GM12878 (cell line): ENCODE results near the gene HERPUD1.

Source experiments
- BHLHE40 ChIP-seq, 2 experiments: fragments of 450-650 bp in 1 of 2; IDR thresholded peaks; 2 replicates each; pipeline ENCODE4 v1.6.1; 2011 to 2017; ENCODE audit warnings: low read depth in 2 of 2, borderline replicate concordance in 1 of 2, improper control_type of control experiment in 1 of 2, low read length in 1 of 2, mild to moderate bottlenecking in 1 of 2
- CEBPB ChIP-seq, 2 experiments: fragments of 150-350 bp in 1 of 2; IDR thresholded peaks; 2 replicates each; pipeline ENCODE4 v1.6.1; 2012 to 2014; ENCODE audit warnings: low read depth in 2 of 2, low read length in 2 of 2, borderline replicate concordance in 1 of 2, inconsistent platforms in 1 of 2
- CREB1 ChIP-seq: IDR thresholded peaks from 2 replicates; pipeline ENCODE4 v1.6.1; 2012; ENCODE audit warnings: low read depth, mild to moderate bottlenecking, inconsistent platforms
- HDAC2 ChIP-seq: fragments of 200-600 bp; sonication (generic); IDR thresholded peaks from 2 replicates; pipeline ENCODE4 v1.6.1; 2017
- MEF2A ChIP-seq: IDR thresholded peaks from 2 replicates; pipeline ENCODE4 v1.6.1; 2011; ENCODE audit warnings: low read depth, mild to moderate bottlenecking, low read length, moderate library complexity; ENCODE audit not compliant: insufficient read depth
- MYB ChIP-seq: fragments of 150-350 bp; IDR thresholded peaks from 2 replicates; pipeline ENCODE4 v1.6.1; 2014; ENCODE audit warnings: mild to moderate bottlenecking, low read depth, low read length, borderline replicate concordance
- NFYB ChIP-seq: IDR thresholded peaks from 2 replicates; pipeline ENCODE4 v1.6.1; 2011; ENCODE audit warnings: low read depth, mild to moderate bottlenecking, low read length, improper control_type of control experiment, moderate library complexity; ENCODE audit not compliant: insufficient read depth
- RAD21 ChIP-seq: IDR thresholded peaks from 2 replicates; pipeline ENCODE4 v1.6.1; 2011; ENCODE audit warnings: mild to moderate bottlenecking, low read depth, low read length, moderate library complexity; ENCODE audit not compliant: insufficient read depth
- SREBF1 ChIP-seq: IDR thresholded peaks from 2 replicates; pipeline ENCODE4 v1.6.1; 2012; ENCODE audit warnings: mild to moderate bottlenecking, low read length
- ZNF274 ChIP-seq: IDR thresholded peaks from one replicate; pipeline ENCODE4 v1.8.0; 2011; ENCODE audit not compliant: insufficient read length, insufficient read depth
- TF ChIP-seq, protein P1 (sequence below), 3 experiments: IDR thresholded peaks in 2 of 3; conservative IDR thresholded peaks in 1 of 3; 2 replicates each; pipeline ENCODE4 v1.5.1; 2011; ENCODE audit warnings: low read depth in 3 of 3, low read length in 3 of 3, mild to moderate bottlenecking in 3 of 3, control low read depth in 2 of 3, moderate library complexity in 2 of 3, inconsistent platforms in 1 of 3, mixed read lengths in 1 of 3; ENCODE audit not compliant: control insufficient read depth in 2 of 3, insufficient read depth in 1 of 3; ENCODE audit errors: extremely low read depth in 1 of 3
- TF ChIP-seq, protein P2 (sequence below): fragments of 450-650 bp; IDR thresholded peaks from 2 replicates; pipeline ENCODE4 v1.6.1; 2016; ENCODE audit warnings: mild to moderate bottlenecking
- TF ChIP-seq, protein P3 (sequence below): fragments of 450-650 bp; IDR thresholded peaks from 2 replicates; pipeline ENCODE4 v1.6.1; 2017; ENCODE audit warnings: borderline replicate concordance

- TF ChIP-seq CREB1: no peak
- no peak for TF ChIP-seq ZNF274
- TF ChIP-seq SREBF1: no peak
- TF ChIP-seq, protein P1, sequence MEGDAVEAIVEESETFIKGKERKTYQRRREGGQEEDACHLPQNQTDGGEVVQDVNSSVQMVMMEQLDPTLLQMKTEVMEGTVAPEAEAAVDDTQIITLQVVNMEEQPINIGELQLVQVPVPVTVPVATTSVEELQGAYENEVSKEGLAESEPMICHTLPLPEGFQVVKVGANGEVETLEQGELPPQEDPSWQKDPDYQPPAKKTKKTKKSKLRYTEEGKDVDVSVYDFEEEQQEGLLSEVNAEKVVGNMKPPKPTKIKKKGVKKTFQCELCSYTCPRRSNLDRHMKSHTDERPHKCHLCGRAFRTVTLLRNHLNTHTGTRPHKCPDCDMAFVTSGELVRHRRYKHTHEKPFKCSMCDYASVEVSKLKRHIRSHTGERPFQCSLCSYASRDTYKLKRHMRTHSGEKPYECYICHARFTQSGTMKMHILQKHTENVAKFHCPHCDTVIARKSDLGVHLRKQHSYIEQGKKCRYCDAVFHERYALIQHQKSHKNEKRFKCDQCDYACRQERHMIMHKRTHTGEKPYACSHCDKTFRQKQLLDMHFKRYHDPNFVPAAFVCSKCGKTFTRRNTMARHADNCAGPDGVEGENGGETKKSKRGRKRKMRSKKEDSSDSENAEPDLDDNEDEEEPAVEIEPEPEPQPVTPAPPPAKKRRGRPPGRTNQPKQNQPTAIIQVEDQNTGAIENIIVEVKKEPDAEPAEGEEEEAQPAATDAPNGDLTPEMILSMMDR (IDR thresholded peaks at IDR 0.05 in 2 of 3, conservative IDR thresholded peaks at IDR 0.05 in 1 of 3; ENCODE audit: control insufficient read depth in 2 of 3, extremely low read depth in 1 of 3, insufficient read depth in 1 of 3, low read depth in 3 of 3, low read length in 3 of 3): no peak
- no peak for TF ChIP-seq BHLHE40 (IDR thresholded peaks at IDR 0.05; ENCODE audit: borderline replicate concordance in 1 of 2, low read depth in 2 of 2, low read length in 1 of 2)
- no peak for TF ChIP-seq MYB
- TF ChIP-seq RAD21: no peak
- no peak for TF ChIP-seq NFYB
- no peak for TF ChIP-seq CEBPB (IDR thresholded peaks at IDR 0.05; ENCODE audit: borderline replicate concordance in 1 of 2, low read depth in 2 of 2, low read length in 2 of 2)
- TF ChIP-seq, protein P2, sequence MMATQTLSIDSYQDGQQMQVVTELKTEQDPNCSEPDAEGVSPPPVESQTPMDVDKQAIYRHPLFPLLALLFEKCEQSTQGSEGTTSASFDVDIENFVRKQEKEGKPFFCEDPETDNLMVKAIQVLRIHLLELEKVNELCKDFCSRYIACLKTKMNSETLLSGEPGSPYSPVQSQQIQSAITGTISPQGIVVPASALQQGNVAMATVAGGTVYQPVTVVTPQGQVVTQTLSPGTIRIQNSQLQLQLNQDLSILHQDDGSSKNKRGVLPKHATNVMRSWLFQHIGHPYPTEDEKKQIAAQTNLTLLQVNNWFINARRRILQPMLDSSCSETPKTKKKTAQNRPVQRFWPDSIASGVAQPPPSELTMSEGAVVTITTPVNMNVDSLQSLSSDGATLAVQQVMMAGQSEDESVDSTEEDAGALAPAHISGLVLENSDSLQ: no peak
- TF ChIP-seq, protein P3, sequence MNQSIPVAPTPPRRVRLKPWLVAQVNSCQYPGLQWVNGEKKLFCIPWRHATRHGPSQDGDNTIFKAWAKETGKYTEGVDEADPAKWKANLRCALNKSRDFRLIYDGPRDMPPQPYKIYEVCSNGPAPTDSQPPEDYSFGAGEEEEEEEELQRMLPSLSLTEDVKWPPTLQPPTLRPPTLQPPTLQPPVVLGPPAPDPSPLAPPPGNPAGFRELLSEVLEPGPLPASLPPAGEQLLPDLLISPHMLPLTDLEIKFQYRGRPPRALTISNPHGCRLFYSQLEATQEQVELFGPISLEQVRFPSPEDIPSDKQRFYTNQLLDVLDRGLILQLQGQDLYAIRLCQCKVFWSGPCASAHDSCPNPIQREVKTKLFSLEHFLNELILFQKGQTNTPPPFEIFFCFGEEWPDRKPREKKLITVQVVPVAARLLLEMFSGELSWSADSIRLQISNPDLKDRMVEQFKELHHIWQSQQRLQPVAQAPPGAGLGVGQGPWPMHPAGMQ: no peak
- no peak for TF ChIP-seq HDAC2
- TF ChIP-seq MEF2A: no peak
Measured at GRCh38 chr16:56977216-56977615, 45.3 kb downstream of the HERPUD1 start.
